Measurements from ENCODE around the gene ZNF33A.

GRCh38 chr10:38072552-38072951 is 62.1 kb downstream of the ZNF33A start:
- TF ChIP-seq POLR2A (IDR thresholded peaks at IDR 0.05) (no peak), CTCF (IDR thresholded peaks at IDR 0.05) (no peak)
